K562 (cell line): ENCODE results near the gene TMEM72. TPM values are rescaled to one million over a fixed set of nuclear protein-coding genes. Genes with fewer than 3 reads are reported as not detected.

Source experiments
- ATAC-seq: fragments of 200-7000 bp; cut with Tn5 transposase; 3 replicates; pipeline ENCODE4 v1.9.1; 2020; ENCODE audit warnings: moderate library complexity
- BruUV-seq: library from RNA; stranded (reverse); fragments of 400-500 nt; replicated peaks from 2 replicates; lab custom pipeline; 2021; lab: Mats Ljungman, UMichigan
- CTCF ChIA-PET: fragments of 300-600 bp; formaldehyde crosslinking; extraction: SDS; loops from one replicate; lab custom pipeline; 2021; ENCODE audit warnings: low intra/inter-chr PET ratio; lab: Yijun Ruan, JAX
- POLR2A ChIA-PET: fragments of 300-600, 350-650 bp; sonication (Branson Sonifier 250); formaldehyde crosslinking; extraction: SDS; loops from one replicate; lab custom pipeline; 2021; ENCODE audit warnings: antibody characterized with exemption, inconsistent platforms; lab: Yijun Ruan, JAX
- DNase-seq, 4 experiments: peaks; one replicate each; pipeline versions ENCODE4 v3.0.0 to v3.0.0-alpha.2; 2011 to 2018; ENCODE audit warnings: low spot score in 3 of 4, mixed read lengths in 3 of 4; ENCODE audit errors: extremely low read depth in 1 of 4
- FAIRE-seq: peaks from 2 replicates; lab custom pipeline; 2011; peaks lifted over from hg19 to GRCh38; lab: Jason Lieb, UNC
- H2AFZ ChIP-seq: 2 replicates; pipeline ENCODE4 v1.6.0; 2011; ENCODE audit warnings: low read depth, low read length, control low read depth, inconsistent platforms
- H3K27ac ChIP-seq: fragments of 200-600 bp; 3 replicates; pipeline ENCODE4 v1.8.0; 2011; ENCODE audit warnings: low read depth, mild to moderate bottlenecking, control low read depth, inconsistent platforms, low read length, moderate library complexity, mixed read lengths; ENCODE audit errors: extremely low read depth
- H3K27me3 ChIP-seq, 2 experiments: fragments of 300-600 bp in 1 of 2; 2 replicates in 1 of 2; 3 replicates in 1 of 2; pipeline versions ENCODE4 v1.6.0 to v1.8.0; 2011; ENCODE audit warnings: inconsistent platforms in 2 of 2, low read length in 2 of 2, mild to moderate bottlenecking in 1 of 2, mixed read lengths in 1 of 2, moderate library complexity in 1 of 2; ENCODE audit not compliant: control insufficient read depth in 2 of 2, insufficient read depth in 2 of 2
- H3K36me3 ChIP-seq: fragments of 300-600 bp; 3 replicates; pipeline ENCODE4 v1.8.0; 2011; ENCODE audit warnings: mild to moderate bottlenecking, low read length, inconsistent platforms; ENCODE audit not compliant: control insufficient read depth, insufficient read depth
- H3K4me1 ChIP-seq, 2 experiments: fragments of 200-600 bp in 1 of 2; replicated peaks in 1 of 2; 2 replicates in 1 of 2; 3 replicates in 1 of 2; pipeline versions ENCODE4 v1.5.1 to v1.8.0; 2011; ENCODE audit warnings: inconsistent platforms in 2 of 2, low read length in 2 of 2, mild to moderate bottlenecking in 1 of 2, mixed read lengths in 1 of 2, moderate library complexity in 1 of 2; ENCODE audit not compliant: control insufficient read depth in 2 of 2, insufficient read depth in 2 of 2
- H3K4me2 ChIP-seq: 2 replicates; pipeline ENCODE4 v1.6.1; 2011; ENCODE audit warnings: low read length, control low read depth, inconsistent platforms, mixed read lengths; ENCODE audit not compliant: insufficient read depth
- H3K4me3 ChIP-seq: fragments of 200-600 bp; sonication (generic), shearing (Covaris generic); 2 replicates; pipeline ENCODE4 v1.5.1; 2016; ENCODE audit warnings: control low read depth, inconsistent platforms
- H3K79me2 ChIP-seq: fragments of 200-600 bp; 3 replicates; pipeline ENCODE4 v1.8.0; 2011; ENCODE audit warnings: low read length, inconsistent platforms; ENCODE audit not compliant: control insufficient read depth, insufficient read depth
- H3K9ac ChIP-seq, 2 experiments: 2 replicates each; pipeline versions ENCODE4 v1.6.0 to v1.6.1; 2011; ENCODE audit warnings: low read depth in 2 of 2, low read length in 2 of 2, control low read depth in 1 of 2, inconsistent platforms in 1 of 2, mild to moderate bottlenecking in 1 of 2, mixed read lengths in 1 of 2; ENCODE audit not compliant: insufficient read depth in 1 of 2
- H3K9me1 ChIP-seq: one replicate; pipeline ENCODE4 v1.6.0; 2011; ENCODE audit warnings: inconsistent platforms, mild to moderate bottlenecking, low read length, moderate library complexity; ENCODE audit not compliant: control insufficient read depth, insufficient read depth
- H3K9me3 ChIP-seq: replicated peaks from 2 replicates; pipeline ENCODE4 v1.5.1; 2011; ENCODE audit warnings: low read depth, low read length, inconsistent platforms; ENCODE audit not compliant: control insufficient read depth, insufficient read depth
- H4K20me1 ChIP-seq: replicated peaks from 2 replicates; pipeline ENCODE4 v1.6.1; 2011; ENCODE audit warnings: low read length, inconsistent platforms, mixed read lengths; ENCODE audit not compliant: control insufficient read depth, insufficient read depth
- BRF2 ChIP-seq: IDR thresholded peaks from 3 replicates; pipeline ENCODE4 v1.6.1; 2011; ENCODE audit warnings: borderline replicate concordance, mild to moderate bottlenecking; ENCODE audit not compliant: insufficient read length, insufficient read depth
- ETV1 ChIP-seq: fragments of 450-650 bp; conservative IDR thresholded peaks from 2 replicates; pipeline ENCODE4 v1.6.1; 2016; ENCODE audit warnings: missing genetic modification characterization, control low read depth, low read depth, missing compliant biosample characterization
- GABPA ChIP-seq: fragments of 200-800 bp; sonication (Bioruptor generic); conservative IDR thresholded peaks from 2 replicates; pipeline ENCODE4 v1.6.1; 2016; ENCODE audit warnings: low read depth, missing genetic modification characterization, missing compliant biosample characterization
- MEIS2 ChIP-seq: fragments of 450-650 bp; IDR thresholded peaks from 2 replicates; pipeline ENCODE4 v1.6.1; 2014; ENCODE audit warnings: mild to moderate bottlenecking; ENCODE audit not compliant: partially characterized antibody
- NR2C2 ChIP-seq, 2 experiments: fragments of 200-800 bp in 1 of 2; sonication (Bioruptor generic) in 1 of 2; sonication (generic) in 1 of 2; formaldehyde crosslinking in 1 of 2; IDR thresholded peaks; 2 replicates each; pipeline versions ENCODE4 v1.6.1 to v1.8.0; 2016 to 2022; ENCODE audit warnings: mild to moderate bottlenecking in 1 of 2, missing compliant biosample characterization in 1 of 2, missing genetic modification characterization in 1 of 2, missing genetic modification reagents in 1 of 2
- ZNF395 ChIP-seq: fragments of 200-800 bp; sonication (Bioruptor generic); IDR thresholded peaks from 2 replicates; pipeline ENCODE4 v1.6.1; 2017; ENCODE audit warnings: missing genetic modification characterization, missing compliant biosample characterization
- ZNF77 ChIP-seq: fragments of 250-450 bp; sonication (Bioruptor Pico); IDR thresholded peaks from 2 replicates; pipeline ENCODE4 v1.5.0; 2020
- WGBS: fragments of 100-300 bp; shearing (Covaris generic); methylation state at CpG from one replicate; pipeline ENCODE4 v1.1.6; 2016; ENCODE audit warnings: low coverage, mixed read lengths; ENCODE audit not compliant: insufficient coverage; ENCODE audit errors: missing lambda C conversion rate; 5-methylcytosine and 5-hydroxymethylcytosine counted together
- in situ Hi-C: fragments of 300-500 bp; cut with MboI; formaldehyde crosslinking; loops from 4 replicates; pipeline ENCODE4 v1.15.0; 2018; ENCODE audit warnings: inconsistent platforms, mixed read lengths
- intact Hi-C: fragments of 100-400 bp; cut with micrococcal nuclease; formaldehyde crosslinking; loops from 2 replicates; pipeline ENCODE4 v1.14.2; 2022
- polyA plus RNA-seq, 8 experiments: library from polyadenylated mRNA; depleted of rRNA in 4 of 8; stranded (reverse) in 5 of 8; unstranded in 3 of 8; fragments of >200 nt; fragmentation: Nextera tagmentation in 2 of 8; fragmentation: Illumina TruSeq in 1 of 8; extraction: Ambion mirVana in 2 of 8; extraction: Trizol in 1 of 8; gene quantifications; 2 replicates each; pipeline versions ENCODE4 v1.2.1 to v1.2.3, GENCODE V29; 2011 to 2014; ENCODE audit warnings: inconsistent platforms in 1 of 8, missing spikeins in 1 of 8
- total RNA-seq, 7 experiments: library from RNA; depleted of rRNA in 6 of 7; stranded (reverse); fragments of >200 nt in 6 of 7; fragmentation: Illumina TruSeq in 2 of 7; extraction: Trizol in 2 of 7; gene quantifications; 2 replicates each; pipeline versions ENCODE4 v1.2.1 to v1.2.3, GENCODE V29; 2011 to 2021; ENCODE audit warnings: low replicate concordance in 1 of 7
- TF ChIP-seq, protein P1 (sequence below): fragments of 450-650 bp; IDR thresholded peaks from 2 replicates; pipeline ENCODE4 v1.6.1; 2016
- TF ChIP-seq, protein P2 (sequence below), 2 experiments: IDR thresholded peaks in 1 of 2; conservative IDR thresholded peaks in 1 of 2; 2 replicates each; pipeline ENCODE4 v1.6.1; 2016; ENCODE audit warnings: low read depth in 2 of 2, mild to moderate bottlenecking in 1 of 2, missing compliant biosample characterization in 1 of 2, missing genetic modification characterization in 1 of 2, moderate library complexity in 1 of 2

The TMEM72 gene
- total and polyA plus RNA-seq, 9 of the 15 experiments (the other 6 are each of a cell fraction or from before 2014, with no cell fraction given): not detected

DNA sequence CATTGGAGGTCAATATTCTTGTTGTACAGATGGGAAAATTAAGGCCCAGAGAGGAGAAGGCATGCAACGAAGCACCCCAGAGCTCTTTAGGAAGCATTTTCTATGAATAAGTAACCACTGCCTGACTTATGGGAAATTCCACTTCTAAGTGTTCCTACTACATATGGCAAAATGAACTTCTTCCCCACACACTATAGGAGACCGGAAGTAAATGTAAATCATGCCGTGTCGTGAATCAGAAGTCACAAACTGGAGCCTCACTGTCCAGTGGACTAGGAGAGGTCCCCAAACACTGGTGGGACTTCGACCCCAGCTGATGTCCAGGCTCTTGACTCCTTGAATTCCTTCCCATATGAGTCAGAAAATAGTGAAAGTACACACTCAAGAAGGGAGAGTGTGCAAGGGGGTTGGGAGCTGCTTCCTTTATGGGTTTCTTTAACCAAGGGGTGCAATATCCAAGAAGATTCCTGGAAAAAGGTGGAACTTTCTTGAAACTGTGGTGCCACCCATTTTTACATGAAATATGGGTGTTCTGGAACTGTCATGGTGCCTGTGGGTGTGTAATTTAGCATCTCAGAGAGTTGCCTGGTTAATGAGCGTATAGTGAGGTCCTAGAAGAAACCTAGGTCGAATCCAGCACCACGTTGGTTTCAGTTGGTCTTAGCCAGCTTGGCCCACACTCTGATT, 55.1 kb downstream of the TMEM72 start:
- H4K20me1 ChIP-seq: no peaks in the 10 kb centered on the region
- 27% methylated on average over 8 of the region's 8 CpGs for WGBS
- CTCF ChIA-PET: no interaction called here
- H3K9me3 ChIP-seq: no peaks in the 10 kb centered on the region
- no peak overlapping the region for H3K4me3 ChIP-seq
- no peaks in the 10 kb centered on the region for H3K36me3 ChIP-seq
- ATAC-seq: no peak
- POLR2A ChIA-PET: interaction anchor here (2.0 kb wide), 1 partner anchor 13 kb away, joined by 6 read pairs; the partner anchor contains the start of gene DEPP1
- H3K4me2 ChIP-seq: no peak overlapping the region
- H3K79me2 ChIP-seq: no peaks in the 10 kb centered on the region
- in situ Hi-C loops: no loop called here
- H3K9me1 ChIP-seq: no peaks in the 10 kb centered on the region
- H3K27ac ChIP-seq: no peak overlapping the region
- H3K4me1 ChIP-seq: peaks cover 5 to 7% of the 10 kb centered on the region in 2 experiments; a peak in 4 of 5 replicates
- TF ChIP-seq BRF2 (no peak), GABPA (tag) (peak; percentile 44; the same call in 1 of the 2 replicates), ZNF395 (CRISPR knock-in tag) (0 out of 2 replicates have a peak, but pooled peaks have one; percentile 29), MEIS2 (peak; percentile 9), NR2C2 (CRISPR knock-in tag; IDR thresholded peaks at IDR 0.05) (no peak), NR2C2 (tag; IDR thresholded peaks at IDR 0.05) (0 out of 2 replicates have a peak, but pooled peaks have one; percentile 18), ETV1 (tag) (peak; percentile 58), ZNF77 (CRISPR knock-in tag) (no peak)
- TF ChIP-seq, protein P1, sequence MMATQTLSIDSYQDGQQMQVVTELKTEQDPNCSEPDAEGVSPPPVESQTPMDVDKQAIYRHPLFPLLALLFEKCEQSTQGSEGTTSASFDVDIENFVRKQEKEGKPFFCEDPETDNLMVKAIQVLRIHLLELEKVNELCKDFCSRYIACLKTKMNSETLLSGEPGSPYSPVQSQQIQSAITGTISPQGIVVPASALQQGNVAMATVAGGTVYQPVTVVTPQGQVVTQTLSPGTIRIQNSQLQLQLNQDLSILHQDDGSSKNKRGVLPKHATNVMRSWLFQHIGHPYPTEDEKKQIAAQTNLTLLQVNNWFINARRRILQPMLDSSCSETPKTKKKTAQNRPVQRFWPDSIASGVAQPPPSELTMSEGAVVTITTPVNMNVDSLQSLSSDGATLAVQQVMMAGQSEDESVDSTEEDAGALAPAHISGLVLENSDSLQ: peak; percentile 10; the same call in 1 of the 2 replicates
- TF ChIP-seq, protein P2, sequence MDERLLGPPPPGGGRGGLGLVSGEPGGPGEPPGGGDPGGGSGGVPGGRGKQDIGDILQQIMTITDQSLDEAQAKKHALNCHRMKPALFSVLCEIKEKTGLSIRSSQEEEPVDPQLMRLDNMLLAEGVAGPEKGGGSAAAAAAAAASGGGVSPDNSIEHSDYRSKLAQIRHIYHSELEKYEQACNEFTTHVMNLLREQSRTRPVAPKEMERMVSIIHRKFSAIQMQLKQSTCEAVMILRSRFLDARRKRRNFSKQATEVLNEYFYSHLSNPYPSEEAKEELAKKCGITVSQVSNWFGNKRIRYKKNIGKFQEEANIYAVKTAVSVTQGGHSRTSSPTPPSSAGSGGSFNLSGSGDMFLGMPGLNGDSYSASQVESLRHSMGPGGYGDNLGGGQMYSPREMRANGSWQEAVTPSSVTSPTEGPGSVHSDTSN (CRISPR knock-in tag; IDR thresholded peaks at IDR 0.05; ENCODE audit: low read depth): no peak
- TF ChIP-seq, protein P2 (tag; conservative IDR thresholded peaks at IDR 0.05; ENCODE audit: low read depth): peak; percentile 59
- intact Hi-C loops: no loop called here
- peak overlapping the region; percentile 81 for H2AFZ ChIP-seq
- peak; percentile 65 for FAIRE-seq
- peaks cover 2 to 31% of the 10 kb centered on the region in 2 experiments; a peak in 2 of 5 replicates for H3K27me3 ChIP-seq
- no peak overlapping the region for H3K9ac ChIP-seq
- BruUV-seq: no TSS peak
- no peak for DNase-seq
